Hepatocyte (in vitro differentiated cells): ENCODE data around the gene ZDHHC16.

ENCODE experiments used
- CTCF ChIP-seq: fragments of 200-600 bp; sonication (generic); IDR thresholded peaks from 2 replicates; pipeline ENCODE4 v1.5.1; 2016; ENCODE audit warnings: antibody characterized with exemption, mild to moderate bottlenecking; ENCODE audit not compliant: poor library complexity
- EZH2 ChIP-seq: fragments of 200-600 bp; sonication (generic); IDR thresholded peaks from 2 replicates; pipeline ENCODE4 v1.6.1; 2016; ENCODE audit warnings: antibody characterized with exemption, mild to moderate bottlenecking, borderline replicate concordance

GRCh38 chr10:97456034-97456685, 10.2 kb downstream of the ZDHHC16 start:
- TF ChIP-seq CTCF (no peak), EZH2 (no peak)
